GM23338 (cell line): ENCODE data around the gene BMS1. TPM values are rescaled to one million over a fixed set of nuclear protein-coding genes. Genes with fewer than 3 reads are reported as not detected.
"Not testable (repeated sequence)": the region's sequence is repeated elsewhere in the genome, so short reads cannot be mapped to it uniquely, and the experiment has no call there.

Source experiments
- ATAC-seq: fragments of 200-7000 bp; cut with Tn5 transposase; 3 replicates; pipeline ENCODE4 v1.9.1; 2020
- DNase-seq: peaks from one replicate; pipeline ENCODE4 v3.0.0-alpha.2; 2015; ENCODE audit warnings: low spot score
- H2AFZ ChIP-seq: fragments of 200-600 bp; sonication (generic); 2 replicates; pipeline ENCODE4 v1.8.0; 2016; ENCODE audit warnings: antibody characterized with exemption, mild to moderate bottlenecking, moderate library complexity
- H3F3A ChIP-seq: fragments of 200-600 bp; sonication (generic); replicated peaks from 2 replicates; pipeline ENCODE4 v1.8.0; 2017; ENCODE audit warnings: antibody characterized with exemption, mixed run types, low read depth
- H3K27ac ChIP-seq: fragments of 200-600 bp; sonication (generic); 2 replicates; pipeline ENCODE4 v1.6.1; 2016; ENCODE audit warnings: low read depth
- H3K27me3 ChIP-seq: fragments of 200-600 bp; sonication (generic); 2 replicates; pipeline ENCODE4 v1.8.0; 2016; ENCODE audit warnings: mild to moderate bottlenecking, mixed run types, moderate library complexity; ENCODE audit not compliant: insufficient read depth
- H3K36me3 ChIP-seq: fragments of 200-600 bp; sonication (generic); 2 replicates; pipeline ENCODE4 v1.8.0; 2016; ENCODE audit warnings: mild to moderate bottlenecking; ENCODE audit not compliant: insufficient read depth
- H3K4me1 ChIP-seq: fragments of 200-600 bp; sonication (generic); 2 replicates; pipeline ENCODE4 v1.8.0; 2016; ENCODE audit warnings: mild to moderate bottlenecking, moderate library complexity; ENCODE audit not compliant: insufficient read depth
- H3K4me2 ChIP-seq: fragments of 200-600 bp; sonication (generic); 2 replicates; pipeline ENCODE4 v1.7.1; 2017; ENCODE audit warnings: mixed run types
- H3K4me3 ChIP-seq: fragments of 200-600 bp; sonication (generic); 2 replicates; pipeline ENCODE4 v1.6.1; 2016; ENCODE audit warnings: mixed run types
- H3K79me2 ChIP-seq: fragments of 200-600 bp; sonication (generic); replicated peaks from 2 replicates; pipeline ENCODE4 v1.8.0; 2017; ENCODE audit warnings: mild to moderate bottlenecking; ENCODE audit not compliant: insufficient read depth
- H3K9me2 ChIP-seq: fragments of 200-600 bp; sonication (generic); 2 replicates; pipeline ENCODE4 v1.8.0; 2017; ENCODE audit not compliant: insufficient read depth
- H4K20me1 ChIP-seq: fragments of 200-600 bp; sonication (generic); replicated peaks from 2 replicates; pipeline ENCODE4 v1.8.0; 2017; ENCODE audit warnings: mild to moderate bottlenecking; ENCODE audit not compliant: insufficient read depth
- H3K27ac Mint-ChIP-seq: 2 replicates; pipeline ENCODE4 v1.8.0; 2020; ENCODE audit warnings: inconsistent platforms, mild to moderate bottlenecking, moderate library complexity, mixed read lengths
- H3K27me3 Mint-ChIP-seq: 3 replicates; pipeline ENCODE4 v1.8.0; 2022; ENCODE audit warnings: low read depth, mild to moderate bottlenecking, moderate library complexity, mixed read lengths, inconsistent platforms; ENCODE audit not compliant: insufficient read depth, poor library complexity
- H3K36me3 Mint-ChIP-seq: 3 replicates; pipeline ENCODE4 v1.8.0; 2021; ENCODE audit warnings: low read depth, mild to moderate bottlenecking, inconsistent platforms, moderate library complexity, mixed read lengths
- H3K4me1 Mint-ChIP-seq: 3 replicates; pipeline ENCODE4 v1.8.0; 2020; ENCODE audit warnings: mild to moderate bottlenecking, inconsistent platforms, mixed read lengths
- H3K4me3 Mint-ChIP-seq: 3 replicates; pipeline ENCODE4 v1.8.0; 2021; ENCODE audit warnings: moderate library complexity, mild to moderate bottlenecking, inconsistent platforms, mixed read lengths
- H3K9me3 Mint-ChIP-seq: 3 replicates; pipeline ENCODE4 v1.8.0; 2020; ENCODE audit warnings: moderate library complexity, mild to moderate bottlenecking, inconsistent platforms, mixed read lengths
- EZH2phosphoT487 ChIP-seq: fragments of 200-600 bp; sonication (generic); IDR thresholded peaks from one replicate; pipeline ENCODE4 v1.8.1; 2018; ENCODE audit warnings: antibody characterized with exemption; ENCODE audit not compliant: unreplicated experiment
- NANOG ChIP-seq: IDR thresholded peaks from 2 replicates; pipeline ENCODE4 v1.6.1; 2016; ENCODE audit warnings: antibody characterized with exemption, borderline replicate concordance
- POLR2AphosphoS5 ChIP-seq: IDR thresholded peaks from 2 replicates; pipeline ENCODE4 v1.6.1; 2016; ENCODE audit warnings: antibody characterized with exemption, low read depth
- STAT1 ChIP-seq: IDR thresholded peaks from one replicate; pipeline ENCODE4 v1.6.1; 2016; ENCODE audit warnings: antibody characterized with exemption; ENCODE audit not compliant: unreplicated experiment
- polyA plus RNA-seq: library from polyadenylated mRNA; unstranded; fragments of >200 nt; fragmentation: Nextera tagmentation; extraction: Ambion mirVana; gene quantifications from 2 replicates; pipeline ENCODE4 v1.2.1, GENCODE V29; 2016
- total RNA-seq: library from RNA; depleted of rRNA; stranded (reverse); fragments of >200 nt; shearing (Covaris generic); gene quantifications from 2 replicates; pipeline ENCODE4 v1.2.3, GENCODE V29; 2014
- TF ChIP-seq, protein P1 (sequence below): IDR thresholded peaks from 2 replicates; pipeline ENCODE4 v1.6.1; 2016; ENCODE audit warnings: antibody characterized with exemption
- TF ChIP-seq, protein P2 (sequence below): fragments of 250-450 bp; sonication (Bioruptor Pico); IDR thresholded peaks from 2 replicates; pipeline ENCODE4 v1.5.0; 2020; ENCODE audit warnings: mild to moderate bottlenecking, moderate library complexity
- TF ChIP-seq, protein P3 (sequence below): IDR thresholded peaks from one replicate; pipeline ENCODE4 v1.6.1; 2018; ENCODE audit warnings: antibody characterized with exemption; ENCODE audit not compliant: unreplicated experiment

Gene BMS1
- total and polyA plus RNA-seq, 2 experiments from 2014 or later = 26.4 to 37.7 TPM

DNA sequence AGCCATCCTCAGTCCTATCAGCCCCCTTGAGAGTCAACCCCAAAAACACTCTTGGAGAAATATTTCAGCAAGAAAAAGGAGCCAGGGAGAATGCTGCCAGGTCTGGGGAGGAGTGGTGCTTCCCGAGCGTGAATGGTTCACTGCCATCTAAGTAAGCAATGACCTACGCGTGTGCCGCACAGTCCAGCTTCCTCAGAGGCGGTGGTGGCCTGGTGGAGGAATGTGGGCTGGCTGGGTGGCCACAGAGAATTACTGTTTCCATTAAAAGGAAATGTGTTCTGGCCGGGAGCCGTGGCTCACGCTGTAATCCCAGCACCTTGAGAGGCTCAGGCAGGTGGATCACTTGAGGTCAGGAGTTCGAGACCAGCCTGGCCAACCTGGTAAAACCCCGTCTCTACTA, 77.4 kb downstream of the BMS1 start:
- not testable (repeated sequence) for ATAC-seq, H3K79me2 ChIP-seq, H3K9me2 ChIP-seq, H3K27me3 Mint-ChIP-seq, H3K36me3 ChIP-seq, H3K27ac ChIP-seq, H3K36me3 Mint-ChIP-seq, H3K4me3 ChIP-seq, DNase-seq, H3F3A ChIP-seq, H3K27ac Mint-ChIP-seq, H4K20me1 ChIP-seq, H3K4me3 Mint-ChIP-seq, H3K27me3 ChIP-seq, H3K4me1 ChIP-seq, H3K9me3 Mint-ChIP-seq, H2AFZ ChIP-seq, H3K4me2 ChIP-seq
- H3K4me1 Mint-ChIP-seq = peaks cover 18% of the 10 kb centered on the region; the same call in 2 of the 3 replicates

DNA sequence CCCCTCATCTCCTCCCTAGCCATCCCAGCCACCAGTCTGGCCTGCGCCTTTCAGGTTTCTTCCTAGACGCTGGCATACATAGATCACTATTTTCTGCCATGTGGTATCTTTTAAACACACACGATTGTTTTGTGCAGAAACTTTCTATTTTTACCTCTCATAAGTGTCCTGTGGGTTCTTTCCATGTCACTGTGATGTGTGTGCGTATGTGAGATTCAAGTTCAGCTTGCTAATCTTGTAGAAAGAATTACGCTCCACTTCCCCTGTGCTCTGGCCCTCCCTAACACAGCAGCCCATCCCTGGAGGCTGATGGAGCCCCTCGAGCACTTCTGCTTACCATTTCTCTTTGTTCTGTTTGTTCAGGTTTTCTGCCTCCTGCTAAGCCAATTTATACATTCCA, 80.2 kb downstream of the BMS1 start:
- Mint-ChIP-seq H3K27me3 (peaks cover 20% of the 10 kb centered on the region), H3K4me1 (peaks cover 28% of the 10 kb centered on the region)
- not testable (repeated sequence) for ATAC-seq, H3K36me3 ChIP-seq, H3K79me2 ChIP-seq, H3K4me1 ChIP-seq, DNase-seq, H3F3A ChIP-seq, H3K27ac Mint-ChIP-seq, H3K27ac ChIP-seq, H3K9me2 ChIP-seq, H3K4me3 ChIP-seq, H3K4me2 ChIP-seq, H3K4me3 Mint-ChIP-seq, H4K20me1 ChIP-seq, H3K9me3 Mint-ChIP-seq, H3K36me3 Mint-ChIP-seq
- Histone ChIP-seq H3K27me3 (peaks cover 18% of the 10 kb centered on the region), H2AFZ (0 out of 2 replicates have a peak overlapping the region, but pooled peaks have one; percentile 52)

DNA sequence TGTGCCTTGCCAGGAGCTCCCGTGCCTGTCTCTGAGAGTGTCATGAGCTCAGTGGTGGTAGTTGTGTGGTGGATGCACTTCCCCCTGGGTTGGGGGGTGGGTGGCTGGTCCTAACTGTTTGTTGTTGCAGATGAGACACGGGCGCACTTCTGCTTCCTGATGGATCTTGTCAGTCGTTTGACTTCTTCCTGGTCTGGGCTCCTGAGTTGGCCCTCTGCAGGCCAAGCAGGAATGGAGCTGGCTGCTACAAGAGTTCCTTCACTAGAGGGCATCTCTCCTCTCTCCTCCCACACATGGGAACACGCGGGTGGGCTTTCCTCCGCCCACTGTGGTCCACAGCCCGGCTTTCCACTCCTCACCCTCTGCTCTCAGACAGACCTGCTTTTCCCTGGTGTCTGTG, 82.0 kb downstream of the BMS1 start:
- no peaks in the 10 kb centered on the region for H3F3A ChIP-seq
- peak; percentile 36 for DNase-seq
- H3K79me2 ChIP-seq = no peaks in the 10 kb centered on the region
- H3K27me3 Mint-ChIP-seq = peaks cover 20% of the 10 kb centered on the region
- H4K20me1 ChIP-seq = no peaks in the 10 kb centered on the region
- H3K9me2 ChIP-seq = no peaks in the 10 kb centered on the region
- no peaks in the 10 kb centered on the region; the same call in 2 of the 3 replicates for H3K36me3 Mint-ChIP-seq
- peaks cover 18% of the 10 kb centered on the region for H3K27me3 ChIP-seq
- no peak overlapping the region for H3K4me3 Mint-ChIP-seq
- no peak overlapping the region for H3K4me2 ChIP-seq
- H3K4me3 ChIP-seq = no peak overlapping the region
- no peak overlapping the region for H2AFZ ChIP-seq
- ATAC-seq = no peak
- H3K27ac ChIP-seq = no peak overlapping the region
- H3K4me1 ChIP-seq = peaks cover 4% of the 10 kb centered on the region; the same call in 1 of the 2 replicates
- H3K36me3 ChIP-seq = no peaks in the 10 kb centered on the region
- no peaks in the 10 kb centered on the region; the same call in 2 of the 3 replicates for H3K9me3 Mint-ChIP-seq
- peaks cover 22% of the 10 kb centered on the region for H3K4me1 Mint-ChIP-seq
- no peak overlapping the region for H3K27ac Mint-ChIP-seq
- TF ChIP-seq, protein P1, sequence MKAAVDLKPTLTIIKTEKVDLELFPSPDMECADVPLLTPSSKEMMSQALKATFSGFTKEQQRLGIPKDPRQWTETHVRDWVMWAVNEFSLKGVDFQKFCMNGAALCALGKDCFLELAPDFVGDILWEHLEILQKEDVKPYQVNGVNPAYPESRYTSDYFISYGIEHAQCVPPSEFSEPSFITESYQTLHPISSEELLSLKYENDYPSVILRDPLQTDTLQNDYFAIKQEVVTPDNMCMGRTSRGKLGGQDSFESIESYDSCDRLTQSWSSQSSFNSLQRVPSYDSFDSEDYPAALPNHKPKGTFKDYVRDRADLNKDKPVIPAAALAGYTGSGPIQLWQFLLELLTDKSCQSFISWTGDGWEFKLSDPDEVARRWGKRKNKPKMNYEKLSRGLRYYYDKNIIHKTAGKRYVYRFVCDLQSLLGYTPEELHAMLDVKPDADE = no peak
- TF ChIP-seq, protein P2, sequence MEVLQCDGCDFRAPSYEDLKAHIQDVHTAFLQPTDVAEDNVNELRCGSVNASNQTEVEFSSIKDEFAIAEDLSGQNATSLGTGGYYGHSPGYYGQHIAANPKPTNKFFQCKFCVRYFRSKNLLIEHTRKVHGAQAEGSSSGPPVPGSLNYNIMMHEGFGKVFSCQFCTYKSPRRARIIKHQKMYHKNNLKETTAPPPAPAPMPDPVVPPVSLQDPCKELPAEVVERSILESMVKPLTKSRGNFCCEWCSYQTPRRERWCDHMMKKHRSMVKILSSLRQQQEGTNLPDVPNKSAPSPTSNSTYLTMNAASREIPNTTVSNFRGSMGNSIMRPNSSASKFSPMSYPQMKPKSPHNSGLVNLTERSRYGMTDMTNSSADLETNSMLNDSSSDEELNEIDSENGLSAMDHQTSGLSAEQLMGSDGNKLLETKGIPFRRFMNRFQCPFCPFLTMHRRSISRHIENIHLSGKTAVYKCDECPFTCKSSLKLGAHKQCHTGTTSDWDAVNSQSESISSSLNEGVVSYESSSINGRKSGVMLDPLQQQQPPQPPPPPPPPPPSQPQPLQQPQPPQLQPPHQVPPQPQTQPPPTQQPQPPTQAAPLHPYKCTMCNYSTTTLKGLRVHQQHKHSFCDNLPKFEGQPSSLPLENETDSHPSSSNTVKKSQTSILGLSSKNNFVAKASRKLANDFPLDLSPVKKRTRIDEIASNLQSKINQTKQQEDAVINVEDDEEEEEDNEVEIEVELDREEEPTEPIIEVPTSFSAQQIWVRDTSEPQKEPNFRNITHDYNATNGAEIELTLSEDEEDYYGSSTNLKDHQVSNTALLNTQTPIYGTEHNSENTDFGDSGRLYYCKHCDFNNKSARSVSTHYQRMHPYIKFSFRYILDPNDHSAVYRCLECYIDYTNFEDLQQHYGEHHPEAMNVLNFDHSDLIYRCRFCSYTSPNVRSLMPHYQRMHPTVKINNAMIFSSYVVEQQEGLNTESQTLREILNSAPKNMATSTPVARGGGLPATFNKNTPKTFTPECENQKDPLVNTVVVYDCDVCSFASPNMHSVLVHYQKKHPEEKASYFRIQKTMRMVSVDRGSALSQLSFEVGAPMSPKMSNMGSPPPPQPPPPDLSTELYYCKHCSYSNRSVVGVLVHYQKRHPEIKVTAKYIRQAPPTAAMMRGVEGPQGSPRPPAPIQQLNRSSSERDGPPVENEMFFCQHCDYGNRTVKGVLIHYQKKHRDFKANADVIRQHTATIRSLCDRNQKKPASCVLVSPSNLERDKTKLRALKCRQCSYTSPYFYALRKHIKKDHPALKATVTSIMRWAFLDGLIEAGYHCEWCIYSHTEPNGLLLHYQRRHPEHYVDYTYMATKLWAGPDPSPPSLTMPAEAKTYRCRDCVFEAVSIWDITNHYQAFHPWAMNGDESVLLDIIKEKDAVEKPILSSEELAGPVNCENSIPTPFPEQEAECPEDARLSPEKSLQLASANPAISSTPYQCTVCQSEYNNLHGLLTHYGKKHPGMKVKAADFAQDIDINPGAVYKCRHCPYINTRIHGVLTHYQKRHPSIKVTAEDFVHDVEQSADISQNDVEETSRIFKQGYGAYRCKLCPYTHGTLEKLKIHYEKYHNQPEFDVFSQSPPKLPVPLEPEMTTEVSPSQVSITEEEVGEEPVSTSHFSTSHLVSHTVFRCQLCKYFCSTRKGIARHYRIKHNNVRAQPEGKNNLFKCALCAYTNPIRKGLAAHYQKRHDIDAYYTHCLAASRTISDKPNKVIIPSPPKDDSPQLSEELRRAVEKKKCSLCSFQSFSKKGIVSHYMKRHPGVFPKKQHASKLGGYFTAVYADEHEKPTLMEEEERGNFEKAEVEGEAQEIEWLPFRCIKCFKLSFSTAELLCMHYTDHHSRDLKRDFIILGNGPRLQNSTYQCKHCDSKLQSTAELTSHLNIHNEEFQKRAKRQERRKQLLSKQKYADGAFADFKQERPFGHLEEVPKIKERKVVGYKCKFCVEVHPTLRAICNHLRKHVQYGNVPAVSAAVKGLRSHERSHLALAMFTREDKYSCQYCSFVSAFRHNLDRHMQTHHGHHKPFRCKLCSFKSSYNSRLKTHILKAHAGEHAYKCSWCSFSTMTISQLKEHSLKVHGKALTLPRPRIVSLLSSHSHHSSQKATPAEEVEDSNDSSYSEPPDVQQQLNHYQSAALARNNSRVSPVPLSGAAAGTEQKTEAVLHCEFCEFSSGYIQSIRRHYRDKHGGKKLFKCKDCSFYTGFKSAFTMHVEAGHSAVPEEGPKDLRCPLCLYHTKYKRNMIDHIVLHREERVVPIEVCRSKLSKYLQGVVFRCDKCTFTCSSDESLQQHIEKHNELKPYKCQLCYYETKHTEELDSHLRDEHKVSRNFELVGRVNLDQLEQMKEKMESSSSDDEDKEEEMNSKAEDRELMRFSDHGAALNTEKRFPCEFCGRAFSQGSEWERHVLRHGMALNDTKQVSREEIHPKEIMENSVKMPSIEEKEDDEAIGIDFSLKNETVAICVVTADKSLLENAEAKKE (CRISPR knock-in tag) = no peak
- TF ChIP-seq POLR2AphosphoS5 (no peak), NANOG (no peak), EZH2phosphoT487 (no peak), STAT1 (no peak)
- TF ChIP-seq, protein P3, sequence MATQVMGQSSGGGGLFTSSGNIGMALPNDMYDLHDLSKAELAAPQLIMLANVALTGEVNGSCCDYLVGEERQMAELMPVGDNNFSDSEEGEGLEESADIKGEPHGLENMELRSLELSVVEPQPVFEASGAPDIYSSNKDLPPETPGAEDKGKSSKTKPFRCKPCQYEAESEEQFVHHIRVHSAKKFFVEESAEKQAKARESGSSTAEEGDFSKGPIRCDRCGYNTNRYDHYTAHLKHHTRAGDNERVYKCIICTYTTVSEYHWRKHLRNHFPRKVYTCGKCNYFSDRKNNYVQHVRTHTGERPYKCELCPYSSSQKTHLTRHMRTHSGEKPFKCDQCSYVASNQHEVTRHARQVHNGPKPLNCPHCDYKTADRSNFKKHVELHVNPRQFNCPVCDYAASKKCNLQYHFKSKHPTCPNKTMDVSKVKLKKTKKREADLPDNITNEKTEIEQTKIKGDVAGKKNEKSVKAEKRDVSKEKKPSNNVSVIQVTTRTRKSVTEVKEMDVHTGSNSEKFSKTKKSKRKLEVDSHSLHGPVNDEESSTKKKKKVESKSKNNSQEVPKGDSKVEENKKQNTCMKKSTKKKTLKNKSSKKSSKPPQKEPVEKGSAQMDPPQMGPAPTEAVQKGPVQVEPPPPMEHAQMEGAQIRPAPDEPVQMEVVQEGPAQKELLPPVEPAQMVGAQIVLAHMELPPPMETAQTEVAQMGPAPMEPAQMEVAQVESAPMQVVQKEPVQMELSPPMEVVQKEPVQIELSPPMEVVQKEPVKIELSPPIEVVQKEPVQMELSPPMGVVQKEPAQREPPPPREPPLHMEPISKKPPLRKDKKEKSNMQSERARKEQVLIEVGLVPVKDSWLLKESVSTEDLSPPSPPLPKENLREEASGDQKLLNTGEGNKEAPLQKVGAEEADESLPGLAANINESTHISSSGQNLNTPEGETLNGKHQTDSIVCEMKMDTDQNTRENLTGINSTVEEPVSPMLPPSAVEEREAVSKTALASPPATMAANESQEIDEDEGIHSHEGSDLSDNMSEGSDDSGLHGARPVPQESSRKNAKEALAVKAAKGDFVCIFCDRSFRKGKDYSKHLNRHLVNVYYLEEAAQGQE = no peak
